GM19455 (cell line): ENCODE data around the gene PORCN.
A peak's percentile ranks its signal among the peaks of the same experiment; 100 is the strongest.
"Not testable (repeated sequence)": the region's sequence is repeated elsewhere in the genome, so short reads cannot be mapped to it uniquely, and the experiment has no call there.

Experiments
- ATAC-seq: cut with Tn5 transposase; IDR thresholded peaks from one replicate; pipeline ENCODE4 v1.9.1; 2021; ENCODE audit not compliant: unreplicated experiment

The PORCN gene

DNA sequence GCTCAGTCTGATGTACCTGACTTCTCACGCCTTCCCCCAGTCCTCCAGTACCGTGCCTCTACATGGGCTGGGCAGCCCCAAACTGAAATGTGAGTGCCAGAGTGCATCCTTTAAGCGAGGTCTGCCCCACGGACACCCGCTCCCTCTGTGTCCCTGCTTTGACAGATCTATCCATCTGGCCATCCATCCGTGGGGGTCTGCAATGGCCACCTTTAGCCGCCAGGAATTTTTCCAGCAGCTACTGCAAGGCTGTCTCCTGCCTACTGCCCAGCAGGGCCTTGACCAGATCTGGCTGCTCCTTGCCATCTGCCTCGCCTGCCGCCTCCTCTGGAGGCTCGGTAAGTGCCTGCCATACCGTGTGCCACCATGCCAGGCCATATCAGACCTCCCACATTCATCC lies 827 bp downstream of the PORCN start:
- no peak for ATAC-seq

DNA sequence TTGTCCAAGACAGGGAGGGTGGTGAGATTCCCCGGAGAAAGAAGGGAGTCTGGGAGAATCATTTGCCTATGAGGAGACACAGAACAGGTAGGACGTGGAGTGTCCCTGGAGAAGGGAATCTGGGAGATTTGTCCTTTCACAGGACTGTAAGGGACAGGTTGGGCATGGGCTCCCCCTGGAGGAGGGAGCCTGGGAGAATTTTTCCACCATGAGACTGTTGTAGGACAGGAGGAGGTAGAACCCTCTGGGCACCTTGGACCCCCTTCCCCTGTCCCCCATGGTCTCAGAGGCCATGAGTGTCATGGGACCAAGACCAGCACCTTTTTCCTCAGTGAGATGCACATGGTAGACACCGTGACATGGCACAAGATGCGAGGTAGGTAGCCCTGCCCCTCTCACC lies 2.8 kb downstream of the PORCN start:
- ATAC-seq: no peak

DNA sequence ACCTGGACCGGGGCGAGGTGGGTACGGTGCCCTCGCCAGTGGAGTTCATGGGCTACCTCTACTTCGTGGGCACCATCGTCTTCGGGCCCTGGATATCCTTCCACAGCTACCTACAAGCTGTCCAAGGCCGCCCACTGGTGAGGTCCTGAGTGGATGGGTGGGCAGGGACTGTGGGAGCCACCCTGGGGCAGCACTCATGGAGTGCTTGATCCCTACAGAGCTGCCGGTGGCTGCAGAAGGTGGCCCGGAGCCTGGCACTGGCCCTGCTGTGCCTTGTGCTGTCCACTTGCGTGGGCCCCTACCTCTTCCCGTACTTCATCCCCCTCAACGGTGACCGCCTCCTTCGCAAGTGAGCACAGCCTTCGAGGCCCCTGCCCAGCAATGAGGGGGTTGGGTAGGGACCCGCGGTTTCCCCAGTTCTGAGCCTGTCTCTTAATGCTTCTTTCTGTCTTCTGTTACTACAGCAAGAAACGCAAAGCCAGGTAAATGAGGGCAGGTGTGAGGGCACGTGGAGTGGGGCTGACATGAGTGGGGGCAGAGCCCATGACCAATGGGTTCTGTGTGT lies 3.7 kb downstream of the PORCN start:
- no peak for ATAC-seq

DNA sequence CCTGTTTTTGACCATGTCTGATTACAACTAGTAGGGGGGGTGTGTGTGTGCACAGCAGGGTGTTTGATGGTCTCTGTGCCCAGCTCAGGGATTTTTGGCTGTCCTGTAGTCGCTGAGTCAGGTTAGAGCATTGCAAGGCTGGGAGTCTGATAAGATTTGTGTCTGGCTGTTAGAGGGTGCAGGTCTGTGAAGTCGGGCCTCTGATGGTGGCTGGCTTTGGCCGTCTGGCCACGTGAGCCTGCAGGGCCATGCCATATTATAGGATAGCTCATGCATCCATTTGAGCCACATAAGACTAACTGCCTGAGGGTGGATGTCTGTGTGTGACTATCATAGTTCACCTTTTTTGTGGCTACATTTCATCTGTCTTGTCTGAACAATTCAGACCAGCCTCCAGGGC lies 4.9 kb downstream of the PORCN start:
- ATAC-seq: no peak

DNA sequence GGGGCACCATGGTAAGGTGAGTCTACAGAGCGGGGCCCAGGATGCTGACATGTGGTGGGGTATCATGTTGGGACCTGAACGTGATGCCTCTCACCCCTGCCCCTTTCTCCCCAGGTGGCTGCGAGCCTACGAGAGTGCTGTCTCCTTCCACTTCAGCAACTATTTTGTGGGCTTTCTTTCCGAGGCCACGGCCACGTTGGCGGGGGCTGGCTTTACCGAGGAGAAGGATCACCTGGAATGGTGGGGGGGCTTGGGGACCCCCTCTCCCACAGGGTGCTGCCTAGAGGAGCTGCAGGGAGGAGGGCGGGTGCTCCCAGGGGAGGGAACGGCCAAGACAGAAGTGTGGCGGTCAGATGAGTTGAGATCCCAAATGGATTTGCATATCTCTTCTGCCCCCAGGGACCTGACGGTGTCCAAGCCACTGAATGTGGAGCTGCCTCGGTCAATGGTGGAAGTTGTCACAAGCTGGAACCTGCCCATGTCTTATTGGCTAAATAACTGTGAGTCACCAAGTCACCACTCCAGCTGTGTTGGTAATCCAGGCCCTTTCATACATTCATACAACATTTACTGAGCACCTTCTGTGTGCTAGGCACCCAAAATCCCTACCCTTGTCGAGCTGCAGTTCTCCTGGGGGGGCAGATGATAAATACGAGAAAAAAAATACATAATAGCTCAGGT lies 5.5 kb downstream of the PORCN start:
- no peak for ATAC-seq

DNA sequence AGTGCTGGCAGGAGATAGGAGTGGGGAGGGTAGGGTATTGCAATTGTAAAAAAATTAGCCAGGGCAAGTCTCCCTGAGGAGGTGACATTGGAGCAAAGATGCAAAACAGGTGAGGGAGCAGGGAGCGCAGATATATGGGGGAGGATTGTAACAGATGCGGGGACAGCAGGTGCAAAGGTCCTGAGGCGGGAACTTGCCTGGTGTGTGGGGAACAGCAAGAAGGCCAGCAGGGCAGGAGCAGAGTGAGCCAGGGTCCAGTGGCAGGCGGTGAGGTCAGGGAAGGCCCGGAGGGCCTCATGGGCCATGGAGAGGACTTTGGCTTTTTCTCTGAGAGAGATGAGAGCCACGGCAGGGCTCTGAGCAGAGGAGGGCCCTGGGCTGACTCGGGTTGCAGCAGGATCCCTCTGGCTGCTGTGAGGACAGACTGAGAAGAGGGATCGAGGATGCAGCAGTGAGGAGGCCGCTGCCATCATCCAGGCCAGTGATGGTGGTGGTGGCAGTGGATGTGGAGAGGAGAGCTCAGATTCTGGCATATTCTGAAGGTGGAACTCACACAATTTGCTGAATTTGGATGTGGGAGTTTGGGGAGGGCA lies 6.2 kb downstream of the PORCN start:
- ATAC-seq: no peak

DNA sequence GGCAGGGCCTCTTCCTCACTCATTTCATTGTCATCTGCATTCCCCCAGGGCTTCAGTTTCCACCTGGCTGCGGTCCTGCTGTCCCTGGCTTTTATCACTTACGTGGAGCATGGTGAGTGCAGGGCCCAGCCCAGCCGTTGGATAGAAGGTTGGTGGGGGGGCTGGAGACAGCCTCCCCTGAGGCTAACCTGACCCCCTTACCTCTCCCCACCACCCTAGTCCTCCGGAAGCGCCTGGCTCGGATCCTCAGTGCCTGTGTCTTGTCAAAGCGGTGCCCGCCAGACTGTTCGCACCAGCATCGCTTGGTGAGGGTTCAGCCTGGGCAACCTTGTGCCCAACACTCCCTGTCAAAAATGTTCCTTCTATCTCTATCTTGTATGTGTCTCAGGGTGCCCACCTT lies 7.0 kb downstream of the PORCN start:
- ATAC-seq: no peak

DNA sequence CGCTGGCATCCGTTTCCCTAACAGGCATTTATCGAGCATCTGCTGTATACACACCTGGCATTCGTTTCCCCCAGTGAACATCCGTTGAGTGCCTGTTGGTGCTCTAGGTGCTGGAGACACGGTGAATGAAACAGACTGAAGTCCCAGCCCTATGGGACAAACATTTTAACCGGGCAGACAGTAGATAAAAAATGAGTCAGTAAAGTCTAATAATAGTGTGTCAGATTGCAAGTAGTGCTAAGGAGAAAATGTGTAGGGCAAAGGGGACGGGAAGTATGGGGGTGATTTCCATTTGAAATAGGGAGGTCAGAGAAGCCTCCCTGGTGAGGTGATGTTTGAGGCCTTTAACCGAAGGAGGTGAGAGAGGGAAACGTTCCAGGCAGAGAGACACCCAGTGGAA lies 7.5 kb downstream of the PORCN start:
- no peak for ATAC-seq

DNA sequence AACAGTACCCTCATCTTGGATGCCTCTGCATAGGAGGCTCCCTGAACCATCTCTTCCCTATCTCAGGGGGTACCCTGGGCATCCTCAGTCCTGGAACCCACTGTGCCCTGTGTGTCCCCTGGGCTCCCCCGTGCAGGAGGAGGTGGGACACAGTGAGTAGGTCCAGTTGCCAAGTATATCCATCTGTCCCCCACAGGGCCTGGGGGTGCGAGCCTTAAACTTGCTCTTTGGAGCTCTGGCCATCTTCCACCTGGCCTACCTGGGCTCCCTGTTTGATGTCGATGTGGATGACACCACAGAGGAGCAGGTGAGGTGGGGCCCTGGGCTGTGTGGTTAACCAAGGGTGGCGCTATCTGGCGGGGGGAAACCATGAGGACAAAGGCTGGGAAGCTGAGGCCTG lies 8.2 kb downstream of the PORCN start:
- no peak for ATAC-seq

DNA sequence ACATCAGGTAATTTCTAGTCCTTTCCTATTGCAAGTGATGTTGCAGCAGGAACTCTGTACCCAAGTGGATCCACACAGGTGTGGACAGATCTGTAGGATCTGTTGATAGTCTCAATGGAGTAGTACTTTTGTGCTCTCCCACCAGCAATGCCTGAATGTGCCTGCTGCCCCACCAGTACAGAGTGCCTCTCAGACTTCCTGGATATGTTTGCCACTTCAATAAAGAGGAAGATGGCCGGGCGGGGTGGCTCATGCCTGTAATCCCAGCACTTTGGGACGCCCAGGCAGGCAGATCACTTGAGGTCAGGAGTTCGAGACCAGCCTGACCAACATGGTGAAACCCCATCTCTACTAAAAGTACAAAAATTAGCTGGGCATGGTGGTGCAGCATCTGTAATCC lies 10.7 kb downstream of the PORCN start:
- not testable (repeated sequence) for ATAC-seq

DNA sequence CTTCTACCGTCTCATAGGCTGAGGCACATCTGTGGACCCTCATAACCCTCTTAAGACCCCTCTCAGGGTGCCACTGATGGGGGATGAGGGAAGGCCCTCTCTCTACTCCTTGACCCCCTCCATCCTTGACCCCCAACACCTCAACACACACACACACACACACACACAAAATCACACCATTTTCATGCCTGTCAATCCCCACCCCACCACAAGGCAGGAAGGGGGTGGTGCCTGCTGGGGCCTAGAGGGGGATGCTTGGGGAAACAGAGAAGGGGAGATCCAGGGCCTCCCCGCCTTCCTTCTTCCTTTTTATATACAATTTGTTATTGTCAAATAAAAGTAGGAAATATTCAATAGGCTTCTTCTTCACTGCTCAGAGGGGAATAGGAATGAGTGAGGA lies 11.7 kb downstream of the PORCN start:
- no peak for ATAC-seq

DNA sequence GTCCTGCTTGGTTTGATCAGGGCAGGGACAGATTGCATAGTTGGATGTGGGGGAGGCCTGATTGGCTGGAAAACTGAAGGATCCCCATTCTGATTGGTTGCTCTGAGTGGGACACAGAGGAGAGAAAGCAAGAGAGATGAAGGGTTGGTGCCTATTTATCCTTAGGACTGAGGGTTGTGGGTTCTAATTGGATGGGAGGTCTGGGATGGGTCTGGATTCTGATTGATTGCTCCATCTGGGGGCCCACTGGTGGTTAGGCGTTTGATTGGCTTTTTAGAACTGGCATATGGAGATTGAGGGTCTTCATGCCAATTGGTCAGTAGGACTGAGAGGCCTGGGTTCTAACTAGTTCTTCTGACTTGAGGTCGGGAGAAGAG lies 12.2 kb downstream of the PORCN start:
- ATAC-seq: no peak

DNA sequence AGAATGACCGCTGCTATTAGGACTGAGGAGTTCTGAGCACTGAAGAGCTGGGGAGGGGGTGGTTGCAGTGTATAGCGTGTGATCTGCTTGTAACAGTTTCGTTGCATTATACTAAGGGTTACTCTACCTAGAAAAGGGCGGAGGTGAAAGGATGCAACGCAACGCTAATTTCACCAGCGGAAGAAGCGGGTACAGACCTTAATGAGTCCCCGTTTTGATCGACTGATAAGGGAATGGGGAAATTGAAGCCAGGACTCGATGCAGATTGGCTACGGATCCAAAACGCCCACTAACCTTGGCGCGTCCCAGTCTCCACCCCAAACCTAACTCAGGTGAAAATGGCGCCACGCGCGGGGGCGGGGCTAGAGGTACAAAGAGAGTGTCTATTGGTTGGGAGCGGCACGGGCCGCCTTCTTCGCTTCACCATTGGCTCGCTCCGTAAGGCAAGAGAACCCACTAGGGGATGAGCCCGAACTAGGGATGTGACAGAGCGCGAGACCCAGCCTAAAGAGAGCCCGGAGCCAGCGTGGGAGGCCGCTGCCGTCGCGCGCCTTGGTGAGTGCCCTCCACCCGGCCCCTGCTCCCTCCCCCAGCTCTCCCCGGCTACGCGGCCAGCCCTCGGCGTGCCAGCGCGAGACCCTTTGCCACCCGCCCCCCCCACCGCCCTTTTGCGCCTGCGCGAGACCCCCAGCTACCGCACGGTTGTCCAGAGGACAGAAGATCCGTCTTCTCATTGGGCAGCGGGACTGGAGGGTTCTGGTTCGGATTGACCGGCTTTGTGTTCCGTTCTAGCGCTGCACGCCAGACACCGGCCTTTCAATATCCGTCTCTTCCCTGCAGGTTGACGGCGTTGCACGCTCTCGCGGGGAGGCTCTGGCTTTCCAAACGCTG lies 12.8 kb downstream of the PORCN start, which contains the start of gene EBP:
EBP (plus strand) TSS at position 456 of the 891 bp plus-strand sequence. CDS start 1,964 bp downstream, outside the sequence.
- ATAC-seq: peak; percentile 97

DNA sequence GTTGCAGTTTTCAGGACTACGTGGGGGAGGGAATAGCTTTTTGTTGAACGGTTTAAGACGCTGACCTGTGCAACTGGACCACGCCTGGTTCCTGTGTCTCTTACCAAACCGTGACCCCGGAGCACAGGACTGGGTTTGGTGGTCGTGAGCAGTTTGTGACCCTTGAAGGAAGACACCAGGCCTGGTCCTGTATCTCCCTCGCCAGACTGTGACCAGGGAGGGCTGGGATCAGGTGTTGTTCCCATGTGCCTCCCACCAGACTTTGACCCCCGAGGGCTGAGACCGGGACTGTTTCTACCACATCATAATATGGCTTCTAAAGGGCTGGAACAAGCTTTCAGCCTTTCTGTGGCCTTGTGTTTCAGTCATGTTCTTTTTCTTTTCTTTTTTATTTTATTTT lies 13.5 kb downstream of the PORCN start:
- ATAC-seq: no peak

DNA sequence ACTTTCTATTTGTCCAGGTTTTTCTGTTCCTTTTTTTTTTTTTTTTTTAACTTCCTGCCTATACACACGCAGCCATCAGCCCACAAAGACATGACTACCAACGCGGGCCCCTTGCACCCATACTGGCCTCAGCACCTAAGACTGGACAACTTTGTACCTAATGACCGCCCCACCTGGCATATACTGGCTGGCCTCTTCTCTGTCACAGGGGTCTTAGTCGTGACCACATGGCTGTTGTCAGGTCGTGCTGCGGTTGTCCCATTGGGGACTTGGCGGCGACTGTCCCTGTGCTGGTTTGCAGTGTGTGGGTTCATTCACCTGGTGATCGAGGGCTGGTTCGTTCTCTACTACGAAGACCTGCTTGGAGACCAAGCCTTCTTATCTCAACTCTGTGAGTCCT lies 14.9 kb downstream of the PORCN start:
- no peak for ATAC-seq

DNA sequence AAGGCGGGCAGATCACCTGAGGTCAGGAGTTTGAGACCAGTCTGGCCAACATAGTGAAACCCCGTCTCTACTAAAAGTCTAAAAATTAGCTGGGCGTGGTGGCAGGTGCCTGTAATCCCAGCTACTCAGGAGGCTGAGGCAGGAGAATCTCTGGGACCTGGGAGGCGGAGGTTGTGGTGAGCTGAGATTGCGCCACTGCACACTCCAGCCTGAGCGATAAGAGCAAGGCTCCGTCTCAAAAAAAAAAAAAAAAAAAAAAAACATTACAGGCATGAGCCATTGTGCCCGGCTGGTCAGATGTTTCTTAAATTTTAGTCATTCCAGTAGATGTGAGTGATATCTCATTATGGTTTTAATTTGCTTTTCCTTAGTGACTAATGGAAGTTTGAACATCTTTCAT lies 17.1 kb downstream of the PORCN start:
- not testable (repeated sequence) for ATAC-seq

DNA sequence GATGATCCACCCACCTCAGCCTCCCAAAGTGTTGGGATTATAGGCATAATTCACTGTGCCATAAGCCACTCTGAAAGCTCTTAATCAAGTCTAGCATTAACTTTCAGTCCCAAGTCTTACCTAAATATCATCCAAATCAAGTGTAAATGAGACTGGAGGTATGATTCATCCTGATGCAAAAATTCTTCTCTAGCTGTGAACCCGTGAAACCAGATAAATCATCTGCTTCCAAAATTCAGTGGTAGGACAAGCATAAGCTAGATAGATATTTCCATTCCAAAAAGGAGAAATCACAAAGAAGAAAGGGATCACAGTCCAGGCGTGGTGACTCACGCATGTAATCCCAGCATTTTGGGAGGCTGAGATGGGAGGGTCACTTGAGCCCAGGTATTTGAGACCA lies 21.9 kb downstream of the PORCN start:
- no peak for ATAC-seq

DNA sequence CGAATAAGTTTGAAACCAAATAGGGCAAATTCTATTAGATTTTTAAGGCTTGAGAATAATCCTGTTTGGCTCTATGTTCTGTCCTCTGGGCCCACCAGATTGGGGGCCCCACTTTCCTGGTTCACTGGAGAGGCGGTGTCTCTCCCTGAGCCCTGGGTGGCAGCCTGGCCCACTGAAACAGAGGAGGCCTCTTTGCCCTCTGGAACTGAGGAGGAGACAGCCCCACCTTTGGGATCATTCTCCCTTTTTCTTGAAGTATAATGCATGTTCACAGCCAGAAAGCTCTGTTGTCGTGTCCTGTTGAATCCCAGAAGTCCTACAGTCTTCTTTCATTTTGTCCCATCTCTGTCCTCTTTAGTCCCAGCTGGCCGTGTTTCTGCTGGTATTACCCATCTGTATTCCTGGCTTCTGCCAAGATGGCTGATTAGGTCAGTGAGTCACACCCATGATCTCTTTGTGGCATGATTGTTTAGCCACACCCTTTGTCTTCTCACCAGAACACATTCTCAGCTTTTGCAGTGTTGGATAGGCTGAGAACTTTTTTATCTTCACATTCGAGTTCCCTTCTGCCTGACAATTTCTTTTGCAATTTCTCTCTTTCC lies 22.7 kb downstream of the PORCN start:
- no peak for ATAC-seq

DNA sequence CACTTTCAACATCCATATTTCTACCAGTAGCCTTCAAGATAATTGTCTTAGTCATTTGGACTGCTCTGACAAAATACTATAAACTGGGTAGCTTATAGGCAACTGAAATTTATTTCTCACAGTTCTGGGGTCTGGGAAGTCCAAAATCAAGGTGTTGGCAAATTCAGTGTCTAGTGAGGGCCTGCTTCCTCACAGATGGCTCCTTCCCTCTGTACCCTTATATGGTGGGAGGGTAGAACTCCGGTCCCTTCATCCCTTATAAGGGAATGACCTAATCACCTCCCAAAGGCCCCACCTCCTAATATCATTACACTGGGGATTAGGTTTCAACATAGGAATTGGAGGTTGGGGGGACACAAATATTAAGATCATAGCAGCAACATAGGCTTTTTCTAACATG lies 23.4 kb downstream of the PORCN start:
- no peak for ATAC-seq

DNA sequence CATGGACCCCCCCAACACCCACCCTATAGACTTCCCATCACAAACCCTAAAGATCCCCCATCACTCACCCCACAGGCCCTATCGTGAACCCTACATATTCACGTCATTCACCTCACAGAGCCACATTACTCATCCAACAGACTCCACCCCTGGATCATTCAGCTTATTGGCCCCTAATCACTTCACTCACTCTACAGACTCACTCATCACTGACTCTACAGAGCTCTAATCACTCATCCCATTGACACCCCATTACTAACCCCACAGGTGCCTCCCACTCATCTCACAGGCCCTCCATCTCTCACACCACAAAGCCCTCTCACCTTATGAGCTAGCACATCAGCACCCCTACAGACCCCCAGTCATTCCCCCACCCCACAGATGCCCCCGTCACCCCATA lies 24.4 kb downstream of the PORCN start:
- no peak for ATAC-seq

DNA sequence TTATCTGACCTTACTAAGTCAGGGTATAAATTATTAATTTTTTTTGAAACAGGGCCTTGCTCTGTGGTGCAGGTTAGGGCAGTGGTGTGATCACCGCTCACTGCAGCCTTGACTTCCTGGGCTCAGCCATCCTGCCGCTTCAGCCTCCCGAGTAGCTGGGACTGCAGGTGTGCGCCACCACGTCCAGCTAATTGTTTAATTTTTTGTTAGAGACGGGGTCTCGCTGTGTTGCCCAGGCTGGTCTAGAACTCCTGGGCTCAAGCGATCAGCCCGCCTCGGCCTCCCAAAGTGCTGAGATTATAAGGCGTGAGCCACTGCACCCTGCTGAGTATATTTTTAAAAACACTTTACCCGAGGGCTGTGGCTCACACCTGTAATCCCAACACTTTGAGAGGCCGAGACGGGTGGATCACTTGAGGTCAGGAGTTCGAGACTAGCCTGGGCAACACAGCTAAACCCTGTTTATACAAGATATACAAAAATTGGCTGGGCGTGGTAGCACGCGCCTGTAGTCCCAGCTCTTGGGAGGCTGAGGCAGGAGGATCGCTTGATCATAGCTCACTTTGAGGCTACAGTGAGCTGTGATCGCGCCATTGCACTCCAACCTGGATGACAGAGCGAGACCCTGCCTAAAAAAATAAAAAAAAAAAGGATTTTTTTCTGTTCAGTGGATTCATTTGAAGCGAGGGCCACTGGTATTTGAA lies 30.0 kb downstream of the PORCN start:
- no peak for ATAC-seq
